Tibial nerve (tissue), 4 donors: ENCODE measurements around the gene JARID2.

Experiments
- EP300 ChIP-seq, 2 donors: sonication (generic); formaldehyde crosslinking; IDR thresholded peaks; one replicate each; pipeline ENCODE4 v1.6.1; 2017; ENCODE audit warnings: antibody characterized with exemption in 2 of 2, mild to moderate bottlenecking in 1 of 2
- POLR2A ChIP-seq, 2 donors: fragments of 450-650 bp; IDR thresholded peaks; one replicate each; pipeline ENCODE4 v1.6.1; 2017; ENCODE audit warnings: antibody characterized with exemption in 2 of 2, mild to moderate bottlenecking in 2 of 2, moderate library complexity in 2 of 2
- TF ChIP-seq, protein P1 (sequence below), 5 experiments: fragments of 200-600 bp in 3 of 5; fragments of 450-650 bp in 2 of 5; sonication (generic) in 3 of 5; IDR thresholded peaks; one replicate each; pipeline ENCODE4 v1.5.1; 2016 to 2019; ENCODE audit warnings: antibody characterized with exemption in 5 of 5, mild to moderate bottlenecking in 3 of 5, moderate library complexity in 2 of 5

DNA sequence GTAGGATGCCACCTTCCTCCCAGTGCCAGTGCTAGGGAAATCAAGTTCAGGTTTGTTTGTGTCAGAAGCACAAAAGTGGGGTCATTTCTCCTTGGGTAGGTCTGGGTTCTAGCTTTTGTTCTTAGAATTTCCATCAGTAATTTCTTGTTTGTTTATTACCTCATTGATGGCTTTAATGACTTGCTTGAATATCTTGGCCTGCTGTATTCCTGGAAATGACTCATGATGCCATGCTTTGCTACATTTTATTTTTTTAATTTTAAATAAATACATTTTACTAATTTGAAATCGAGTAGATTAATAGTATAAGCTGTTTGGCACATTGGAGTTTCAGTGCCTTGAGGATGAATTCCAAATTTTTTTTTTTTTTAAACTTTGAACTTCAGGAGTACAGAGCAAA, 189.6 kb downstream of the JARID2 start:
- TF ChIP-seq, protein P1, sequence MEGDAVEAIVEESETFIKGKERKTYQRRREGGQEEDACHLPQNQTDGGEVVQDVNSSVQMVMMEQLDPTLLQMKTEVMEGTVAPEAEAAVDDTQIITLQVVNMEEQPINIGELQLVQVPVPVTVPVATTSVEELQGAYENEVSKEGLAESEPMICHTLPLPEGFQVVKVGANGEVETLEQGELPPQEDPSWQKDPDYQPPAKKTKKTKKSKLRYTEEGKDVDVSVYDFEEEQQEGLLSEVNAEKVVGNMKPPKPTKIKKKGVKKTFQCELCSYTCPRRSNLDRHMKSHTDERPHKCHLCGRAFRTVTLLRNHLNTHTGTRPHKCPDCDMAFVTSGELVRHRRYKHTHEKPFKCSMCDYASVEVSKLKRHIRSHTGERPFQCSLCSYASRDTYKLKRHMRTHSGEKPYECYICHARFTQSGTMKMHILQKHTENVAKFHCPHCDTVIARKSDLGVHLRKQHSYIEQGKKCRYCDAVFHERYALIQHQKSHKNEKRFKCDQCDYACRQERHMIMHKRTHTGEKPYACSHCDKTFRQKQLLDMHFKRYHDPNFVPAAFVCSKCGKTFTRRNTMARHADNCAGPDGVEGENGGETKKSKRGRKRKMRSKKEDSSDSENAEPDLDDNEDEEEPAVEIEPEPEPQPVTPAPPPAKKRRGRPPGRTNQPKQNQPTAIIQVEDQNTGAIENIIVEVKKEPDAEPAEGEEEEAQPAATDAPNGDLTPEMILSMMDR (IDR thresholded peaks at IDR 0.05) = no peak
- TF ChIP-seq POLR2A (IDR thresholded peaks at IDR 0.05) = no peak
- no peak for TF ChIP-seq EP300 (IDR thresholded peaks at IDR 0.05)
